ENCODE data around the gene CILP. TPM values are rescaled to one million over a fixed set of nuclear protein-coding genes. Genes with fewer than 3 reads are reported as not detected.
"Not testable (repeated sequence)": the region's sequence is repeated elsewhere in the genome, so short reads cannot be mapped to it uniquely, and the experiment has no call there.

Gene CILP, protein sequence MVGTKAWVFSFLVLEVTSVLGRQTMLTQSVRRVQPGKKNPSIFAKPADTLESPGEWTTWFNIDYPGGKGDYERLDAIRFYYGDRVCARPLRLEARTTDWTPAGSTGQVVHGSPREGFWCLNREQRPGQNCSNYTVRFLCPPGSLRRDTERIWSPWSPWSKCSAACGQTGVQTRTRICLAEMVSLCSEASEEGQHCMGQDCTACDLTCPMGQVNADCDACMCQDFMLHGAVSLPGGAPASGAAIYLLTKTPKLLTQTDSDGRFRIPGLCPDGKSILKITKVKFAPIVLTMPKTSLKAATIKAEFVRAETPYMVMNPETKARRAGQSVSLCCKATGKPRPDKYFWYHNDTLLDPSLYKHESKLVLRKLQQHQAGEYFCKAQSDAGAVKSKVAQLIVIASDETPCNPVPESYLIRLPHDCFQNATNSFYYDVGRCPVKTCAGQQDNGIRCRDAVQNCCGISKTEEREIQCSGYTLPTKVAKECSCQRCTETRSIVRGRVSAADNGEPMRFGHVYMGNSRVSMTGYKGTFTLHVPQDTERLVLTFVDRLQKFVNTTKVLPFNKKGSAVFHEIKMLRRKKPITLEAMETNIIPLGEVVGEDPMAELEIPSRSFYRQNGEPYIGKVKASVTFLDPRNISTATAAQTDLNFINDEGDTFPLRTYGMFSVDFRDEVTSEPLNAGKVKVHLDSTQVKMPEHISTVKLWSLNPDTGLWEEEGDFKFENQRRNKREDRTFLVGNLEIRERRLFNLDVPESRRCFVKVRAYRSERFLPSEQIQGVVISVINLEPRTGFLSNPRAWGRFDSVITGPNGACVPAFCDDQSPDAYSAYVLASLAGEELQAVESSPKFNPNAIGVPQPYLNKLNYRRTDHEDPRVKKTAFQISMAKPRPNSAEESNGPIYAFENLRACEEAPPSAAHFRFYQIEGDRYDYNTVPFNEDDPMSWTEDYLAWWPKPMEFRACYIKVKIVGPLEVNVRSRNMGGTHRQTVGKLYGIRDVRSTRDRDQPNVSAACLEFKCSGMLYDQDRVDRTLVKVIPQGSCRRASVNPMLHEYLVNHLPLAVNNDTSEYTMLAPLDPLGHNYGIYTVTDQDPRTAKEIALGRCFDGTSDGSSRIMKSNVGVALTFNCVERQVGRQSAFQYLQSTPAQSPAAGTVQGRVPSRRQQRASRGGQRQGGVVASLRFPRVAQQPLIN
- total RNA-seq = 0.31 TPM

GRCh38 chr15:65210770-65211481 lies at the start of gene CILP:
TSS of gene CILP (minus strand) at chr15:65211473. CDS start at chr15:65209755, 1,718 bp downstream.
- no peak for DNase-seq

- DNase-seq = no peak
These were observed 49.7 kb upstream of the CILP start for GRCh38 chr15:65260968-65261367.

- DNase-seq = no peak
These were observed 48.1 kb upstream of the CILP start for GRCh38 chr15:65259367-65259797.

GRCh38 chr15:65258375-65259262 lies 47.3 kb upstream of the CILP start:
- no peak for DNase-seq

- DNase-seq = no peak
These were observed 44.3 kb upstream of the CILP start for GRCh38 chr15:65255486-65256140.

- DNase-seq = no peak
These were observed 43.5 kb upstream of the CILP start for GRCh38 chr15:65254758-65255157.

GRCh38 chr15:65254356-65254755 lies 43.1 kb upstream of the CILP start:
- DNase-seq = no peak

DNA sequence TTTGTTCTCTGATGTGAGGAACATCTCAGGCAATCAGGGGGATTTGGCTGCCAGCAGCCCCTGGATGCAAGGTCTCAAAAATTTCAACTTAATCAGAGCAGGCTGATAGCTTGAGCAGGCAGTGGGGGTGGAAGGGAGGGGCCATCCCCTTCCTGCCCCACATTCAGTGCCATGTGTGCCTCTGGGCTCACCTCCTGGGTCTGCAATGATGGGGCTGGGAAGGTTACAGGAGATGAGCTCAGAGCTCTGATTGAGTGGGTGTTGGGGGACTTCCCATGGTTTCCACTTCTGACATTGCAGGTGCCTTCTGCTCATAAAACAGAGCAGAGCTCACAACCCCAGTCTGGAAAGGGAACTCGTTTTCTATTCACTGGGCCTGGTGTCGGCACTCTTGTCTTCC lies 38.4 kb upstream of the CILP start:
- no peak for DNase-seq

- no peak for DNase-seq
These were observed 37.4 kb upstream of the CILP start for GRCh38 chr15:65248511-65249255.

GRCh38 chr15:65246939-65247338 lies 35.7 kb upstream of the CILP start:
- DNase-seq = no peak

- DNase-seq = no peak
These were observed 34.9 kb upstream of the CILP start for GRCh38 chr15:65246026-65246714.

DNA sequence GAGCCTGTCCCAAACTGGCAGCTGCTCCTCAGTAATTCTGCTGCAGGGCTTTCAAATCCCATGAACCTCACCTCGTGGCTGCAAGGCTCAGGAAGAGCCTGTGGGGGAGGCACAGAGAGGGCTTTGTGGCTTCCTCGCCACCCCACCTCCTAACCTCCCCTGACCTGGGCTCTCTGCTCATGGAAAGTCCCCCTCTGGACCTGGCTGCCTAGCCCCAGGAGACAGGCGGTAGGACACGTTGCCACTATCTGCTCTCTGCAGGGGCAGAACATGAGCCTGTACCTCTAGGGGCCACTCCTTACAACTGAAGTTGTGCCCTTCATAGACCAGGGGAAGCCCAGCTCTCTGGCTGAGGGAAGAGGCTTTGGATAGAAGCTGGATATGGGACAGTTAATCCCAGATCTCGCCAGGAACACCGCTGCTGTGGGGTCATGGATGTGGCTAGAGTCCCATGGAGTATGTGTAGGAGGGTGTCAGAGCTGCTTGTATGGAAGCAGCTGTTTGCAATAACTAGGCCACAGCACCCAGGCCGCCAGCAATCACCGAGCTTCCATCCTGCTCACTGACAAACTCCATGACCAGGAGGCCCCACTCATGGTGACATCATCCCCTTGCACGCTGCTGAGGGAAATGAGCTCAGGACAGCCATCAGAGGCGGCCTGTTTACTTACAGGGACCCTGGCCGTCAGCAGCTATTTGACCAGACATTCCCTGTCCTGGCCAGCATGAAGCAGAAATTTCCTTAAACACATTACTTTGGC lies 34.0 kb upstream of the CILP start:
- DNase-seq = no peak

DNA sequence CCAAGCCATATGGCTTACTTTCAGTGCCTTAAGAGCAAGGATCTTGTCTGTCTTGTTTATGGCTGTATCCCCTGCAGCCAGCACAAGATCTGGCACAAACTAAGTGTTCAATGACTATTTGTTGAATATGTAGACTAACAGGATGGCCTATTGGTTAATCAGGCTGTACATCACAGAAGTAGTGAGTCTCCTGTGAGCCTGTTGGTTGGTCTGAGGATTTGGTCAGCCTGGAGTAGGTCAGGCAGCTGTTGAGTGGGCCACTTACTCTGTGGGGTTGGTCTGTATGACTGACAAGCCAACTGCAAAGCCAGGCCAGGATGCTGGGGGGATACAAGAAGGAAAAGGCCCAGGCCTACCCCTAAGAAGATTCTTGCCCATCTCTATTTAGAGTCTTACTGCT lies 33.4 kb upstream of the CILP start:
- no peak for DNase-seq

DNA sequence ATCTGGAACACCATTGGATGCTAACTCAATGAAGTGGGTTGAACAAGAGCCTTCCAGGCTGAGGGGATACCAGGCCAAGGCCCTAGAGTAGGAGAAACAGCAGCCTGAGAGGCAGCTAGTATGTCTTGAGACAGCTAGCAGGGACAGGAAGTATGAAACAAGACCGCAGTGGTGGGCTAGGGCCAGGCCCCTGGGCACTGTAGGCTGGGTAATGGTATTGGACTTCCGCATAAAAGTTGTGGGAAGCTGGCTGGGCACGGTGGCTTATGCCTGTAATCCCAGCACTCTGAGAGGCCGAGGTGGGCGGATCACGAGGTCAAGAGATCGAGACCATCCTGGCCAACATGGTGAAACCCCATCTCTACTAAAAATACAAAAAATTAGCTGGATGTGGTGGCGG lies 25.2 kb upstream of the CILP start:
- not testable (repeated sequence) for DNase-seq

- DNase-seq = no peak
These were observed 22.4 kb upstream of the CILP start for GRCh38 chr15:65233696-65234095.

DNA sequence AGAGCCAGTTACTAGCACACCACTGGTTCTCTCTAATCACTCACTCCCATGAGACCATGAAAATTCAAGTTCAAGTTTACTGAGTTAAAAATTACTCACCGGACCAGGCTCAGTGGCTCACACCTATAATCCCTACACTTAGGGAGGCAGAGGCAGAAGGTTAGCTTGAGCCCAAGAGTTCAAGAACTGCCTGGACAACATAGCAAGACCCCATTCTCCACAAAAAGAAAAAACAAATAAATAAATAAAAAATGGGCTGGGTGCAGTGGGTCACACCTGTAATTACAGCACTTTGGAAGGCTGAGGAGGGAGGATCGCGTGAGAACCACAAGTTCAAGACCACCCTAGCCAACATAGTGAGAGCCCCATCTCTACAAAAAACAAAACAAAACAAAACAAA lies 21.2 kb upstream of the CILP start:
- DNase-seq = no peak

DNA sequence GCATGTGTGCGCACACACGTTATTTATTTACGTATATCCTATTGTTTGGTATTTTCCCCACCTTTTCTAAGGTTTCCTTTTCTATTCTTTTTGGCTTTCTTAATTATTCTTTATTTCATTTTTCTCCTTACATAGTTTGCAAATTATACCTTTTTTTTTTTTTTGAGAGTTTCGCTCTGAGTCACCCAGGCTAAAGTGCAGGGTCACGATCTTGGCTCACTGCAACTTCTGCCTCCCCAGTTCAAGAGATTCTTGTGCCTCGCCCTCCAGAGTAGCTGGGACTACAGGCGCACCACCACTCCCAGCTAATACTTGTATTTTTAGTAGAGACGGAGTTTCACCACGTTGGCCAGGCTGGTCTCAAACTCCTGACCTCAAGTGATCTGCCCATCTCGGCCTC lies 20.0 kb upstream of the CILP start:
- DNase-seq = no peak

DNA sequence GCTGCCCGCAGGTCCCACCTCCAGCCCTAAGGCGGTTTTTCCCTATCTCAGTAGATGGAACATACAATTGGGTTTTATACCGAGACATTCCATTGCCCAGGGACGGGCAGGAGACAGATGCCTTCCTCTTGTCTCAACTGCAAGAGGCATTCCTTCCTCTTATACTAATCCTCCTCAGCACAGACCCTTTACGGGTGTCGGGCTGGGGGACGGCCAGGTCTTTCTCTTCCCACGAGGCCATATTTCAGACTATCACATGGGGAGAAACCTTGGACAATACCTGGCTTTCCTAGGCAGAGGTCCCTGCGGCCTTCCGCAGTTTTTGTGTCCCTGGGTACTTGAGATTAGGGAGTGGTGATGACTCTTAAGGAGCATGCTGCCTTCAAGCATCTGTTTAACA lies 15.6 kb upstream of the CILP start:
- not testable (repeated sequence) for DNase-seq
